CD14-positive monocyte (primary cell): ENCODE results near the gene CCDC92B. TPM values are rescaled to one million over a fixed set of nuclear protein-coding genes. Genes with fewer than 3 reads are reported as not detected.

Experiments used
- DNase-seq, 3 donors: peaks; one replicate each; pipeline ENCODE4 v3.0.0-alpha.2; 2011 to 2022
- H2AFZ ChIP-seq: 2 replicates; pipeline ENCODE4 v1.6.0; 2012; ENCODE audit warnings: mild to moderate bottlenecking, low read depth, low read length, inconsistent platforms; ENCODE audit not compliant: insufficient read depth, poor library complexity, severe bottlenecking
- H3K27ac ChIP-seq, 2 donors: 1 replicate in 1 of 2; 2 replicates in 1 of 2; pipeline ENCODE4 v1.5.1; 2012 to 2013; ENCODE audit warnings: low read length in 2 of 2, control low read depth in 1 of 2, inconsistent platforms in 1 of 2, low read depth in 1 of 2, mild to moderate bottlenecking in 1 of 2
- H3K27me3 ChIP-seq, 2 donors: one replicate each; pipeline versions ENCODE4 v1.6.0 to v1.6.1; 2011 to 2013; ENCODE audit warnings: low read length in 2 of 2; ENCODE audit not compliant: control insufficient read depth in 2 of 2, insufficient read depth in 2 of 2
- H3K36me3 ChIP-seq, 2 donors: replicated peaks in 1 of 2; 1 replicate in 1 of 2; 2 replicates in 1 of 2; pipeline versions ENCODE4 v1.5.1 to v1.6.1; 2012 to 2013; ENCODE audit warnings: low read length in 2 of 2, control low read depth in 1 of 2, inconsistent platforms in 1 of 2, mild to moderate bottlenecking in 1 of 2; ENCODE audit not compliant: insufficient read depth in 2 of 2, control insufficient read depth in 1 of 2
- H3K4me1 ChIP-seq, 2 donors: 1 replicate in 1 of 2; 2 replicates in 1 of 2; pipeline versions ENCODE4 v1.5.1 to v1.6.1; 2012 to 2013; ENCODE audit warnings: low read length in 2 of 2, control low read depth in 1 of 2, inconsistent platforms in 1 of 2, mild to moderate bottlenecking in 1 of 2, moderate library complexity in 1 of 2; ENCODE audit not compliant: insufficient read depth in 2 of 2, control insufficient read depth in 1 of 2
- H3K4me2 ChIP-seq: replicated peaks from 2 replicates; pipeline ENCODE3; 2012; ENCODE audit warnings: low read length, moderate library complexity, mild to moderate bottlenecking; ENCODE audit not compliant: poor library complexity, severe bottlenecking; ENCODE audit errors: extremely low read depth
- H3K4me3 ChIP-seq, 3 experiments: fragments of 200-600 bp in 1 of 3; sonication (generic) in 1 of 3; replicated peaks in 1 of 3; 1 replicate in 2 of 3; 2 replicates in 1 of 3; pipeline ENCODE4 v1.5.1; 2011 to 2013; ENCODE audit warnings: low read length in 3 of 3, mild to moderate bottlenecking in 3 of 3, control low read depth in 2 of 3, low read depth in 2 of 3, inconsistent platforms in 1 of 3, moderate library complexity in 1 of 3
- H3K79me2 ChIP-seq: 2 replicates; pipeline ENCODE4 v1.6.0; 2012; ENCODE audit warnings: mild to moderate bottlenecking, control low read depth, inconsistent platforms, low read length, moderate library complexity; ENCODE audit not compliant: insufficient read depth
- H3K9ac ChIP-seq: 2 replicates; pipeline ENCODE4 v1.6.0; 2017; ENCODE audit warnings: low read length, mild to moderate bottlenecking; ENCODE audit not compliant: insufficient read depth, poor library complexity, severe bottlenecking
- H3K9me3 ChIP-seq, 2 donors: replicated peaks in 1 of 2; 1 replicate in 1 of 2; 2 replicates in 1 of 2; pipeline versions ENCODE4 v1.5.1 to v1.6.1; 2012 to 2013; ENCODE audit warnings: low read length in 2 of 2, control low read depth in 1 of 2; ENCODE audit not compliant: control insufficient read depth in 1 of 2, insufficient read depth in 1 of 2
- H4K20me1 ChIP-seq: 2 replicates; pipeline ENCODE4 v1.6.0; 2012; ENCODE audit warnings: mild to moderate bottlenecking, low read length, control low read depth, moderate library complexity; ENCODE audit not compliant: insufficient read depth
- H3K27ac Mint-ChIP-seq, 7 donors: one replicate each; pipeline ENCODE4 v1.8.0; 2020; ENCODE audit warnings: mild to moderate bottlenecking in 7 of 7, mixed read lengths in 7 of 7, moderate library complexity in 6 of 7, inconsistent platforms in 2 of 7
- H3K27me3 Mint-ChIP-seq, 3 donors: one replicate each; pipeline ENCODE4 v1.8.0; 2021 to 2022; ENCODE audit warnings: low read depth in 3 of 3, mild to moderate bottlenecking in 3 of 3, mixed read lengths in 3 of 3, moderate library complexity in 3 of 3, inconsistent platforms in 1 of 3
- H3K36me3 Mint-ChIP-seq, 2 donors: one replicate each; pipeline ENCODE4 v1.8.0; 2020; ENCODE audit warnings: mixed read lengths in 2 of 2, inconsistent platforms in 1 of 2, mild to moderate bottlenecking in 1 of 2
- H3K4me1 Mint-ChIP-seq: one replicate; pipeline ENCODE4 v1.8.0; 2020; ENCODE audit warnings: mild to moderate bottlenecking, mixed read lengths
- H3K4me3 Mint-ChIP-seq, 2 donors: one replicate each; pipeline ENCODE4 v1.8.0; 2020; ENCODE audit warnings: mild to moderate bottlenecking in 2 of 2, mixed read lengths in 2 of 2, moderate library complexity in 1 of 2
- H3K9me3 Mint-ChIP-seq, 7 donors: one replicate each; pipeline ENCODE4 v1.8.0; 2020 to 2022; ENCODE audit warnings: mixed read lengths in 7 of 7, mild to moderate bottlenecking in 6 of 7, moderate library complexity in 6 of 7, inconsistent platforms in 2 of 7
- CTCF ChIP-seq: fragments of 200-600 bp; IDR thresholded peaks from one replicate; pipeline ENCODE4 v1.8.0; 2022; ENCODE audit warnings: antibody characterized with exemption, mild to moderate bottlenecking
- WGBS: methylation state at CpG from one replicate; pipeline ENCODE4 v1.1.5; 2013; ENCODE audit warnings: missing lambda C conversion rate; ENCODE audit not compliant: insufficient coverage; 5-methylcytosine and 5-hydroxymethylcytosine counted together
- intact Hi-C, 2 donors: fragments of 100-400 bp; cut with micrococcal nuclease; formaldehyde crosslinking; loops; one replicate each; pipeline versions ENCODE4 v1.15.0 to v1.15.1; 2023
- polyA plus RNA-seq, 3 donors: library from polyadenylated mRNA; depleted of rRNA in 1 of 3; unstranded in 2 of 3; stranded (reverse) in 1 of 3; fragments of 300-500 nt in 2 of 3; fragments of >200 nt in 1 of 3; fragmentation: Illumina TruSeq in 2 of 3; gene quantifications; 1 replicate in 2 of 3; 2 replicates in 1 of 3; pipeline ENCODE4 v1.2.3, GENCODE V29; 2012 to 2021

Gene CCDC92B
- polyA plus RNA-seq, 3 donors, result not detected

- intact Hi-C loops, result no loop called here
- Mint-ChIP-seq H3K9me3 (no peaks in the 10 kb centered on the region), H3K27me3 (no peaks in the 10 kb centered on the region), H3K4me3 (no peak overlapping the region), H3K4me1 (peaks cover 2% of the 10 kb centered on the region), H3K36me3 (peaks cover 48 to 62% of the 10 kb centered on the region in 2 donors), H3K27ac (peak overlapping the region in 1 of 7 donors; percentile 23)
- WGBS, result 98% methylated on average over 16 of the region's 20 CpGs
- peaks cover 54 to 62% of the 10 kb centered on the region in 2 donors for H3K36me3 ChIP-seq
- no peak overlapping the region for H2AFZ ChIP-seq
- no peak overlapping the region for H3K4me3 ChIP-seq
- TF ChIP-seq CTCF, result no peak
- no peak overlapping the region for H3K4me2 ChIP-seq
- peaks cover 40% of the 10 kb centered on the region for H4K20me1 ChIP-seq
- H3K27ac ChIP-seq, result no peak overlapping the region
- no peaks in the 10 kb centered on the region for H3K4me1 ChIP-seq
- H3K9me3 ChIP-seq, result no peaks in the 10 kb centered on the region
- H3K79me2 ChIP-seq, result peaks cover 36% of the 10 kb centered on the region
- DNase-seq, result no peak
- H3K9ac ChIP-seq, result no peak overlapping the region
- no peaks in the 10 kb centered on the region for H3K27me3 ChIP-seq
These were observed 46.3 kb downstream of the CCDC92B start for GRCh38 chr17:2703181-2703580.

GRCh38 chr17:2701996-2702741 is 47.3 kb downstream of the CCDC92B start:
- Mint-ChIP-seq H3K4me1 (peaks cover 1% of the 10 kb centered on the region), H3K27ac (peak overlapping the region in 1 of 7 donors; percentile 35), H3K9me3 (no peaks in the 10 kb centered on the region), H3K4me3 (no peak overlapping the region), H3K27me3 (no peaks in the 10 kb centered on the region), H3K36me3 (peaks cover 52 to 70% of the 10 kb centered on the region in 2 donors)
- WGBS, result 96% methylated on average over 16 of the region's 22 CpGs
- no peak for DNase-seq
- no peak overlapping the region for H3K4me2 ChIP-seq
- no peaks in the 10 kb centered on the region for H3K4me1 ChIP-seq
- TF ChIP-seq CTCF, result no peak
- H3K27me3 ChIP-seq, result no peaks in the 10 kb centered on the region
- no peak overlapping the region for H2AFZ ChIP-seq
- no peak overlapping the region for H3K27ac ChIP-seq
- intact Hi-C loops, result no loop called here
- H4K20me1 ChIP-seq, result peaks cover 31% of the 10 kb centered on the region
- no peak overlapping the region for H3K4me3 ChIP-seq
- H3K9ac ChIP-seq, result no peak overlapping the region
- H3K36me3 ChIP-seq, result peaks cover 63 to 73% of the 10 kb centered on the region in 2 donors
- no peaks in the 10 kb centered on the region for H3K9me3 ChIP-seq
- peaks cover 26% of the 10 kb centered on the region for H3K79me2 ChIP-seq
